LNCaP clone FGC (cell line): Measurements from ENCODE around the gene WNK1.
A peak's percentile ranks its signal among the peaks of the same experiment; 100 is the strongest.

Experiments used
- DNase-seq: peaks from one replicate; pipeline ENCODE4 v3.0.0-alpha.2; 2011; ENCODE audit warnings: low read depth
- H3K4me3 ChIP-seq: 2 replicates; pipeline ENCODE4 v1.5.1; 2011; ENCODE audit warnings: mild to moderate bottlenecking, low read depth, low read length, control low read depth
- CTCF ChIP-seq: IDR thresholded peaks from 2 replicates; pipeline ENCODE4 v1.5.1; 2012; ENCODE audit warnings: mild to moderate bottlenecking; ENCODE audit not compliant: control insufficient read depth, insufficient read depth; ENCODE audit errors: extremely low read depth

WNK1 gene

GRCh38 chr12:818733-819132, 66.4 kb downstream of the WNK1 start:
- no peak overlapping the region for H3K4me3 ChIP-seq
- DNase-seq, result no peak
- no peak for TF ChIP-seq CTCF

GRCh38 chr12:820336-820735, 68.0 kb downstream of the WNK1 start:
- no peak for TF ChIP-seq CTCF
- no peak for DNase-seq
- no peak overlapping the region for H3K4me3 ChIP-seq

- no peak overlapping the region for H3K4me3 ChIP-seq
- no peak for DNase-seq
- no peak for TF ChIP-seq CTCF
Measured at GRCh38 chr12:823028-823698, 70.8 kb downstream of the WNK1 start.

GRCh38 chr12:826331-826730, 74.0 kb downstream of the WNK1 start:
- TF ChIP-seq CTCF, result no peak
- no peak overlapping the region for H3K4me3 ChIP-seq
- no peak for DNase-seq

- TF ChIP-seq CTCF, result no peak
- H3K4me3 ChIP-seq, result peak overlapping the region; percentile 45; the same call in 1 of the 2 replicates
- DNase-seq, result peak; percentile 87
Measured at GRCh38 chr12:828726-829395, 76.5 kb downstream of the WNK1 start.

GRCh38 chr12:830111-830867, 77.9 kb downstream of the WNK1 start:
- peak overlapping the region; percentile 45 for H3K4me3 ChIP-seq
- no peak for DNase-seq
- TF ChIP-seq CTCF, result no peak
